HG02759 (cell line): ENCODE measurements around the gene HARS1.
"Not testable (repeated sequence)": the region's sequence is repeated elsewhere in the genome, so short reads cannot be mapped to it uniquely, and the experiment has no call there.

Experiments
- ATAC-seq: cut with Tn5 transposase; IDR thresholded peaks from one replicate; pipeline ENCODE4 v1.9.1; 2021; ENCODE audit warnings: mild to moderate bottlenecking, moderate library complexity; ENCODE audit not compliant: unreplicated experiment

HARS1 gene

DNA sequence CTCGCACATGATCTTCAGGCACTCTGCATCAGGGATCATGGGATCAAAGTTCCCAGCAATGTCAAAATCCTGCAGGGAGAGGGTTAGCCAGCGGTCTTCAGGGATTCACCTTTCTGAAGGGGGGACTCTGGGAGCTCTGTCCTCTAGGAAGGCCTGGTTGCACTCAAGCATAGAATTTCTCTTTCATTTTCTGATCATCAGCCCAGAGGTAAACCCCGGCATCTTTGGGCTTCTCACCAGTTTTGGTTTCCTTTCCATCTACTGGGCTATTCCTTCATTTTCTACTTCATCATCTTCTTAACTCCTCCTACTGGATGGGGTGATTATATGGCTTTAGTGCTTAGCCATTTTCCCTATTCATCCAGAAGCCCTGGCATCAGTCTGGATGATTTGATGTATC is 13.2 kb downstream of the HARS1 start:
- no peak for ATAC-seq

DNA sequence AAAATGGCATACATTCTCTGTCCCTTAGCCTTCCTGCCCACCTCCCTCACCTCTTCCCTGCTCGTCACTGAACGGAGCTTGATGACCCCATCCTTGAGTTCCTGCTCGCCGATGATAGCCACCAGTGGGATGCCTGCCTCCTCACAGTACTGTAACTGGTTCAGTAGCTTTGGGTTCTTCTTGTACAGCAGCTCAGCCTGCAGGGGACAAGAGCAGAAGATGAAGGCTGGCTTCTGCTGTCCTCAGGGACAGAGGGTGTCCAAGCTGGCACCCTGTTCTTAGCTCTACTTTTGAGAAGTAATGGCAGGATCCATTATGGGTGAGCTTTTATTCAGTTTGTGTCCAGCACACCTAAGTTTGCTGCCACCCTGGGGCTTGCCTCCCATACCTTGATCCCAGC is 16.5 kb downstream of the HARS1 start:
- ATAC-seq: no peak

DNA sequence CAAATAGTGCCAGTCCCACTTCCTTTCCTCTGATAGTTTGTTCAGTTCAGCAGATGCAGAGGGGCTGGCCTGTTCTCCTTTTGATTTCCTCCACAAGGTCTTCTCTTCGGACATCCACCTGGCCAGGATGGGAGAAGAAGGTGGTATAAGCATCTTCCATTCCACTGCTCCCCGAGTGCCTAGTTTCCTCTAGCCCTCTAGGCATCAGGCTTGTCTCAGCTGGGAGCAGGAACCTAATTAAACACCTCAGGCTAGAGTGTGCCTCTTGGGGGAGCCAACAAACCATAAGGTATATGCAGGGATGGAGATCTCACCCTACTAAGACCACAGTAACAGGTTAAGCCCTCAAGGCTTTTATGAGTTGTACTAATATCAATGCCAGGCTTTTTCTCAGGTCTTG is 17.0 kb downstream of the HARS1 start:
- no peak for ATAC-seq

DNA sequence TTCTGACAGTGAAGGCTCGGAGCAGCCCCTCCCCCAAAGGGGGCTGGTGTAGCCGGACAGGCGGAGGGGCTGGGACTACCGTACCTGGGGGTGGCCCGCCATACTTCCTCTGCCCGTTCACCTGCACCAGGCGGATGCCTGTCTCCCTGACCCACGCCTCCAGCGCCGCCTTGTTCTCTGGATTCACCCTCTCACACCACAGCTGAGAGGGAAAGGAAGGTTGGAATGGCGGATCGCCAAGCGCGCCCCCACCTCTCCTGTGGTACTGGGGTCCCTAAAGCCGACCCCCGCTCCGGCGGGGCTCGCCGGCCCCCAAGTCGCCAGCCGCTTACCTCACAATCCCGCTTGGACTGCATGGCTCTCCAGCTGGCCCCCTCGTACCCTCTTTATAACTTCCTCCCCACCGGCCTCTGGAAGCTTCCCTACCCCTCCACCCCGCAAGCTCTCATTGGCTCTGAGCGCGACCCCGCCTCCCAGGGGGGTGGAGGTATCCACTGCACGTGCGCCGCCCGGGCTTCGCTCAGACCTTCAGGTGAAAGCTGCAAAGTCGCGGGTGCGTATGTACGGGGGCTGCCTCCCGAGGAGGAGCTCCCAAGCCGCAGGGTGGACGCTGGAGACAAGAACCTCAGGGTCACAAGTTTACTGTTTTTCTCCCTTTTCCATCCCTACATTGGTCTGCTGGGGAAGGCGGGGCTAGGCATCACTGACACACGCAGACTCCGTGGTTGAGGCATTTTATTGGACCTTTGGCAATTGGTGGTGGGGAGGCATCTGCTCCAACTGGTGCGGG is 17.8 kb downstream of the HARS1 start, which contains the start of gene DND1:
DND1 (minus strand) TSS at position 390 of the 790 bp plus-strand sequence; CDS start at position 356, 34 bp downstream.
- ATAC-seq: no peak

DNA sequence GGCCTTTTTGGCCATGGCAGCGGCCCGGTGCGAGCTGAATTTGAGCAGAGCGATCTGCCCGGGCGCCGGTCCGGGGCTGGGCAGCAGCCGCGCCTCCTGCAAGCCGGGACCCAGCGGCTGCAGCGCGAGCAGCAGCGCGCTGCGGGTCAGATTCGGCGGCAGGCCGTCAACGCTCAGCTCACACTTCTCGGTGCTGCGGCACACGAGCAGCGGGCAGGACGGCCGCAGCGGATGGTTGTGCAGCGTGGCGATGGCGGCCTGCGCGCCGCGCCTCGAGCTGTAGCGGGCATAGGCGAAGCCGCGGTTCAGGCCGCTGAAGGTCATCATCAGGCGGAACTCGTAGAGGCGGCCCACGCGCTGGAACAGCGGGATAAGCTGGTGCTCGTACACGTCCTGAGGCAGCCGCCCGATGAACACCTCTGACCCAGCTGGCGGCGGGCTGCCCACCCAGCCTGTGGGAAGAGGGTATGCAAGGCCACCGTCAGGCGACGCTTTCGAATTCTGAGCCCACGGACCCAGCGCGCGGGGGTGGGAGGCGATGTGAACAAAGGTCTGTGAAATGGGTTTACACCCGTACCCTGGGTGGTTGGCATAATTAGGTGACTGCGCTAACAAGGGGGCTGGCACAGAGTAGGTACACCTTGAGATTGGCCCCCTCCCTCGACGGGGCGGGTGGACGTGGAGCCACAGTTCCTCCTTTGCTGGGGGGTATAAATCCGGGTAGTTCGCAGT is 18.5 kb downstream of the HARS1 start:
- no peak for ATAC-seq

DNA sequence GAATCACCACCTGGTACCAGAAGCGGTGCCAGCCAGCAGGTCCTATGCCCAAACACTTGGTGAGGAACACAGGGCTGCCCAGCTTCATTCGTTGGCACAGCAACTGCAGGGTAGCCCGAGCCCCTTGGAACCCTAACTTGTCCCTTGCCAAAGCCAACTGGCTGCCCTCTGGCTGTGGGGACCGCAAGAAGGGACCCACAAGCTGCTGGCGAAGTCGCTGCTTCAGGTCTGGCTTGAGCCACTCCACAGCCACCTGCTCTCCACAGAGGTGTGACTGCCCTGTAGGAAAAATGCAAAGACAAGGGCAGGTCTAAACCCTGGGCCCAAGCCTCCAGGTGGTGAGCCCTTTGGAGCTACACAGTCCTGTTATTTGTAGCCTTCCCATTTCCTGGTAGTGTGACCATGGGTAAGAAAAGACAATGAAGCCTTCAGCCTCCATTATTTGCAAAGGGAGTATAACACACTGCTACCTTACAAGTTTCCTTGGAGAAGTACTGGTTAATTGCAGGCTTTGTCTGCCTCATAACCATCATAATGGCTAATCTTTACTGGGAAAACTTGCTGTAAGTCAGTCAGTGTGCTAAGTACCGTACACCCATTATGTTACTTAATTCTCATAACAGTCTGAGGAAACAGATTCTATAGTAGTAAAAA is 19.6 kb downstream of the HARS1 start:
- no peak for ATAC-seq

DNA sequence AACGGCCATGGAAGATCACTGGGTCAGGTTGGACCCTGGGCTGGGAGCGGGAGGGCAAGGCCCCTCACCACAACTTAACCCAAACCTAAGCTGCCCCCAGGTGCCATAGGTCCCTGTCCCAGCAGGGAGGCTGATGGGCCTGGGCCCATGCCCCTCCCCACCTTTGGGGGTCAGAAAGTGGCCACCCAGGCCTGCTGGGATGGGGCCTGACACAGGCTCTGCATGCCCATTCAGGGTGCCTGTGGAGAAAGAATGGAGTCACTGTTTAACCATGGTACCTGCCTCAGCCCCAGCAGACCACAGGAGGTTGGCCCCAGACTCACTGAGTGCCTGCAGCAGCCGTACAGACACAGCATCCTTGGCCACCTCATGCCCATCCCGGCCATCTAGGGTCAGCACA is 20.1 kb downstream of the HARS1 start:
- ATAC-seq: not testable (repeated sequence)

DNA sequence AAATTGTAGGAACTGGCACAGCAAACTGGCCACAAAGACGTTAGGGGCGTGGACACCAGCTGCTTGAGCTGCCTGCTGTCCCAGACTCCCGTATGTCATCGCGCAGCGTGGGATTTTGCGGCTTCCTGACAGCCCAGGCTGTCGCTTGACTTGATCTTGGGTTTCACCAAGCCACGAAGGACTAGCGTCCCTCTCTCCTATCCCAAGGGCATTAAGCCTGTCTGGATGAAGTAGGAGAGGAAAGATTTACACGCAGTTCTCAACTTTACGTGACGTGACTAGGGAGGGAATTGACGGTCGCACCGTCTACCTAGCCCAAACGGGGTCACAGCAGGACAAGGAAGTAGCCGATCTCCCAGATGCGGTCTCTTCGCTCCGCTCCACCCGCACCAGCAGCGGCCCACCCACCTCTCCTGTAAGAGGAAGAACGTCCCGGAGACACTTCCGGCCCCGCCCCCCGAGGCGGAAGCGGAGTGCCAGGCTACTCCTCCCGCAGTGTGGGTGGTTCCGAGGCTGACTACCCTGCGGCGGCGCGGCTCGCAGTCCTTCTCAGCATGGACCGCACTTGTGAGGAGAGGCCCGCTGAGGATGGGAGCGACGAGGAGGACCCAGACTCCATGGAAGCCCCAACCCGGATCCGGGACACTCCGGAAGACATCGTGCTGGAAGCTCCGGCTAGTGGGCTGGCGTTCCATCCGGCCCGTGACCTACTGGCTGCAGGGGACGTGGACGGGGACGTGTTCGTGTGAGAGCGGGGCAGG is 26.6 kb downstream of the HARS1 start, which contains the start of gene WDR55:
WDR55 (plus strand) TSS at position 546 of the 761 bp plus-strand sequence; CDS start at position 555, 9 bp downstream.
- ATAC-seq: peak; percentile 99

DNA sequence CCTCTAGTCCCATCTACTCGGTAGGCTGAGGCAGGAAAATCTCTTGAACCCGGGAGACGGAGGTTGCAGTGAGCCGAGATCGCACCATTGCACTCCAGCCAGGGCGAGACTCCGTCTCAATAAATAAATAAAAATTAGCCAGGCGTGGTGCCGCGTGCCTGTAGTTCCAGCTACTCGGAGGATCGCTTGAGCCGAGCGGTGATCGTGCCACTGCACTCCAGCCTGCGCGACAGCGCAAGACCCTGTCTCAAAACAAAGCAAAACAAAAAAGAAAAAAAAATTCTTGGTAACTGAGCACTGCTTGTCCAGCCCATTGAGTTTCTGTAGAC is 27.2 kb downstream of the HARS1 start:
- no peak for ATAC-seq

DNA sequence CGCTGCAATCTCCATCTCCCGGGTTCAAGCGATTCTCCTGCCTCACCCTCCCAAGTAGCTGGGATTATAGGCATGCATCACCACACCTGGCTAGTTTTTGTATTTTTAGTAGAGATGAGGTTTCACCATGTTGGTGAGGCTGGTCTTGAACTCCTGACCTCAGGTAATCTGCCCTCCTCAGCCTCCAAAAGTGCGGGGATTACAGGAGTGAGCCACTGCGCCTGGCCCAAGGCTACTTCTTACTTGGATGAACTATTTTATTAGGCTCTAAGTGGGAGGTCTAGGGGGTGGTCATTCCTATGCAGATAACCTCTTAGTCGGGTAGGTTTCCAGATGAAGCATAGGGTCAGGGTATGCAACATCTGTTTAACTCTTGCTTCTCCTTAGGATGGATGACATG is 30.8 kb downstream of the HARS1 start:
- not testable (repeated sequence) for ATAC-seq

DNA sequence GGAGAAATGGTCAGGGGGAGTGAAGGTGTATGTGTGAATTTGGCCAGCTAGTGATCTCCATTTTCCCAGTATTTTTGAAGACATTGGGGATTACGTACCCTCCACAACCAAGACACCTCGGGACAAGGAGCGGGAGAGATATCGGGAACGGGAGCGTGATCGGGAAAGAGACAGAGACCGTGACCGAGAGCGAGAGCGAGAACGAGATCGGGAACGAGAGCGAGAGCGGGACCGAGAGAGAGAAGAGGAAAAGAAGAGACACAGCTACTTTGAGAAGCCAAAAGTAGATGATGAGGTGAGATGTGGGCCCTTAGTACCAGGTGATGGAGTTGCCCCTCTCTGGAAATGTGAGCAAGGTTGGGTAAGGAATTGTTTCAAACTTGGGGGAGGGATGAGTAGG is 32.3 kb downstream of the HARS1 start:
- ATAC-seq: no peak

DNA sequence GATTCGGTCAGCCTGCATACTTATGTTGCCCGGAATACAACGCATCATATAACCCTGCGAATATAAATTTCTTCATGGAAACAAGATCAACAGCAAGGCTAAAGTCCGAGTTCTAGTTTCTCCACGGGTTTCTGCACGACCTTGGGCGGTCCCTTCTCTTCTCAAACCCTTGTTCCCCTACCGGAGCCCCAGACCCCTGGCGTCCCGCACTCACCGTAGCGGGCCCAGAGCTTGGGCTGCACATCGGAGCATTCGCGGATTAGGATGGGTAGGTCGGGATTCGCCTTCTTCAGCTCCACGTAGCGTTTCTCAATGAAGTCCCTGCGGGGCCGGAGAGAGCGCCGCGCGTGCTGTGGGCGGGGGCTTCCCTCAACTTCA is 44.1 kb downstream of the HARS1 start:
- no peak for ATAC-seq

DNA sequence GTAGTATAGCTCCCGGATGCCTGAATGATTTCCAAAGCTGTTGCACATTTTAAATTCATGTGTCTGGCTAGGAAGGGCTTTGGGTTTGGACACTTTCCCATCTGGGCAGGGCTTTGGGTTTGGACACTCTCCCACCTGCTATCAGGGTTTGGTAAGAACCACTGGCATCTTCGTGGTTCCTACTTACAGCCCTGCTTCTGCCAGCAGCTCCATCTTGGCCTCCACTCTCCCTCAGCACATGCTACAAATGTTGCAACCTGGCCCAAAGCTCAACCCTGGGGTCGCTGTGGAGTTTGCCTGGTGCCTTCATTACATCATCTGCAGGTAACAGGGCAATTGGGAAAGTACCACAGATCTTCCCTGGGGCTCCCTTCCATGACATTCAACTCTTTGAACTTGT is 48.5 kb downstream of the HARS1 start:
- ATAC-seq: no peak

DNA sequence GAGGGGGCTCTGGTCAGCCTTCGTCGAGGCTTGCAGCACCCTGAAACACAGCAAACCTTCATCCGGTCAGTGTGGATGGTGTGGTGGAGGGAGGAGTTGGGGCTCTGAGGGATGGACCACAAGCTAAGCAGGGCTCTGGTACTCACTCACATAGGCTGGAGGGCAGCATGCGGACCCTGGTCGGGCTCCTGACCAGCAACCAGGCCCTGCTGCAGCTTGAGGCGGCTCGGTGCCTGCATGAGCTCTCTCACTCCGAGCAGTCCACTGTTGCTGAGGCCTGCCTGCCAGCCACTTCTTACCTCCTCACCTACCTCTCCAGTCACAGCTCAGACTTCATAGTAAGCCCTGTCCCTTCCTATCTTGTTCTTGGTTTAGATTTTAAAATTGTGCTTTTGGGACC is 49.5 kb downstream of the HARS1 start:
- no peak for ATAC-seq

DNA sequence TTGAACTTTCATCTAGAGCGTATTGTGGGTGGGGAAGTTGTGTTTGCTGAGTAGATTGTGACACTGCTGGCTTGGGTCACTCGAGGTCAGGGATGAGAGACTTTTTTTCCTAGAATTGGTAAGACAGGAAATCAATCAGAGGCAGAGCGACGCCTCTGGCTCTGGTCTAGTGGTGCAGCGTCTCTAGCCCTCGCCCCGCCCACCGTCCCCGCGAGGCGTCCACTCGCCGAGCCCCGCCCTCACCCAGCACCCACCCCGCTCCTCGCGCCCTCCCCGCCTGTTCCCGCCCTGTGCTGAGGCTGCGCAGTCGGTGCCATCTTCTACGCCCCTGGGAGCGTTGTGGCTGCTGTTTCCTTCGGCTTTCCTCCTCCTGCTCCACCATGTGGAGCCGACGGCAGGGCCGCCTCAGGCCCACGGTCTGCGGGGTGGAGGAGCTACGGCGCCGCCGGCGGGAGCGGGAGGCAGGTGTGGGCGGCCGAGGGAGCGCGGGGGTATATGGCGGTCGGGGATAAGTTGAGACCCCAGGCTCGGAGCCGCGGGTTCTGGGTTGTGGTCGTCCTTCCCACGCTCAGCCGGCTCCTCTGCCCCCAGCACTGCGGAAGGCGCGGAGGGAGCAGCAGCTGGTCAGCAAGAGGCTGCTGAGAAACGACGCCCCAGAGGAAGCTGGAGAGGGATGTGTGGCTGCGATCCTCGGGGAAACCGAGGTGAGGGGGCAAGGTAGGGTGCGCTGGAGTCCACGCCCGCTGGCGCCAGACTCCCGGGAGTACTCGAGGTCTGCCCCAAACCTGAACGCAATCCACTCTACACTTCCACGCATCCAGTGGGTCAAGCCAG is 51.8 kb downstream of the HARS1 start, which contains the start of gene TMCO6:
TMCO6 (plus strand) TSS at position 304 of the 834 bp plus-strand sequence; CDS start at position 381, 77 bp downstream.
- peak; percentile 97 for ATAC-seq

DNA sequence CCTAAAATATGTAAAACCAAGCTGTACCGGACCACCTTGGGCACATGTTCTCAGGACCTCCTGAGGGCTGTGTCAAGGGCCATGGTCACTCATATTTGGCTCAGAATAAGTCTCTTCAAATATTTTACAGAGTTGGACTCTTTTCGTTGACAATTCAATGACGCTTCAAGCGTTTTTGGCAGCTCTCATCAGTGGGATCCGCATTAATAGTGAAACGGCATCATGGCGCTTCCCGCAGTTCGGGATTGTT is 52.3 kb downstream of the HARS1 start:
- ATAC-seq: not testable (repeated sequence)

DNA sequence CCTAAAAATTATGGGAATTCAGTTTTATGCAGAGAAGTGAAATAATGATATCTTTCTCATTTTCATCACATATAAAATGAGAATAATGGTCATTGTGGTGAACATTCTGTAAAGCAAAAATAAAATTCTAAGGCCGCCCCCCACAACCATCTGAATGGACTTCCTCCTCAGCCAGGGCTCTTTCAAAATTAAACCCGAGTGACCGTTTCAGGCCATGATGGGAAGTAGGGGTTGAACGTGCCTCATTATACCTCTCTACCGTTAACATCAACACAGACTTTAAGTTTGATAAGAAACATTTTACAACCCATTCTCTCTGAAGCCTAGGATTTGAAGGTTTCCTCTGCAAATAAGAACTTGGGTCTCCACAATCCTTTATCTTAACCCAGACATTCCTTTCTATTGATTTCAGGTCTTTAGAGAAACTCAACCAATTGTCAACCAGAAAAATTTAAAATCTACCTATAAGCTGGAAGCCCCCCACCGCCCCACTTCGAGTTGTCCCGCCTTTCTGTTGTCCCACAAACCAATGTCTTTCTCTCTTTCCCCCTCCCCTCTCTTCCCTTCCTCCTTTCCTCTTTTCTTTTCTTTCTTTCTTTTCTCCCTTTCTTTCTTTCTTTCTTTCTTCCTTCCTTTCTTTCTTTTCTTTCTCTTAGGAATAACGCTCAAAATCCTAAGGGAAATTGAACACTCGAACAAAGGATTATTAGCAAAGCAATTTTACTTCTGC is 53.6 kb downstream of the HARS1 start:
- ATAC-seq: no peak

DNA sequence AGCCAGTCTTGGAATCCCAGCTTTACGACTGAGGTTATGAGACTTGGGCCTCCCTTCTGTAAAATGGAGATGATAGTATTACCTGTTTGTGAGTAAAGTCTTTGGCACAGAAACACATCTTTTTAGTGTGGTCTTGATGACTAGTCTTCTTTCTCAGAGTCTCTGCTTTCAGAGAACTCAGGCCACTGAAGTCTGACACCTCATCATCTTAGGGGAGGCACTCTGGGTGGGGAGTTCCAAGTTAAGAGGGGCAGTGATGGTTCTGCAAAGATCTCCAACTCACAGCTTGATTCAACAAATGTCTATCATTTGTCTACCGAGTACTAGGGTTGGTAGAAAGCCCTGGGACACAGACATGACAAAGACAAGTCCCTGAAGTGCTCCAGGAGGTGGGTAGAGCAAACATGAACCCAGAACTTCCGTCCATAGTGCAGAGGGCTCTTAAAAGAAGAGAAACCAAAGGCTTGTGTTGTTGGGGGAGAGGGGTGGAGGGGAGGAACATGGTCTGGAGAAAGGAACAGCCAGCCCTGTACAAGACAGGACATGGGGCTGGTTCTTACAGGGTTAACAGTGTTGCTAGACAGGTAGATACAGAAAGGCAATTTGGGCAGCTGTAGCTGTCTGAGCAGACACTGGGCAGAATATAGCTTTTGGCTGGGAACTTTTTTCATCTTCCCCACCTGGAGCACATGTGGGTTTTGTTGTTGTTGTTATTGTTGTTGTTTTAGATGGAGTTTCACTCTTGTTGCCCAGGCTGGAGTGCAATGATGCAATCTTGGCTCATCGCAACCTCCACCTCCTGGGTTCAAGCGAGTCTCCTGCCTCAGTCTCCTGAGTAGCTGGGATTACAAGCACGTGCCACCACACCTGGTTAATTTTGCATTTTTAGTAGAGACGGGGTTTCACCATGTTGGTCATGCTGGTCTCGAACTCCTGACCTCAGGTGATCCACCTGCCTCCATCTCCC is 55.6 kb downstream of the HARS1 start:
- ATAC-seq: no peak

DNA sequence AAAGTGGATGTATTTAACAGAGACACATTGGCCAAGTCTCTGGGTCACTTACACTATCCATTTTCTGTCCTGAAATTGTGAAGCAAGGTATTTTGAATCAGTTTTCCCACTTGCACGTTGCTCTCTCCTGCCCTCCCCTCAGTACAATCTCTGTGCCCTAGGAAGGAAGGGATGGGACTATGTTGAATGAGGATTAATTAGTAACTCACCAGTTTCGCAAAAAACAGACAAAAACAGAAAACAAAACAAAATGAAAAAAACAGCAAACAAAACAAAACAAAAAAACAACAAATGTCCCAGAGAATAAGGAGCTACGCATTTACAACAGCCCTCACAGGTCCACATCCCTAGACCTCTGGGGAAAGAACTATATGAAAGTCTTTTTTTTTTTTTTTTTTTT is 57.1 kb downstream of the HARS1 start:
- no peak for ATAC-seq
